ENCODE measurements around the gene SERTAD4.
"Not testable (repeated sequence)": the region's sequence is repeated elsewhere in the genome, so short reads cannot be mapped to it uniquely, and the experiment has no call there.

The SERTAD4 gene

GRCh38 chr1:210232511-210233215 is at the start of gene SERTAD4:
Gene SERTAD4 (plus strand): TSS chr1:210232796. CDS start chr1:210237961, 5,165 bp downstream.
- peak within 1 kb of the TSS; percentile 63 for H3K4me3 Mint-ChIP-seq
- no peaks in the 10 kb centered on the region for H3K36me3 Mint-ChIP-seq (ENCODE audit: low read depth)
- DNase-seq (ENCODE audit: low spot score), result no peak
- H3K4me1 Mint-ChIP-seq (ENCODE audit: low read depth), result peaks cover 6% of the 10 kb centered on the region
- H3K27me3 Mint-ChIP-seq (ENCODE audit: low read depth), result peaks cover 60% of the 10 kb centered on the region
- H3K9me3 Mint-ChIP-seq, result no peaks in the 10 kb centered on the region
- H3K27ac Mint-ChIP-seq, result no peak within 1 kb of the TSS

GRCh38 chr1:210185063-210185462 is 47.5 kb upstream of the SERTAD4 start:
- no peak for DNase-seq (ENCODE audit: low spot score)
- no peaks in the 10 kb centered on the region for H3K4me1 Mint-ChIP-seq (ENCODE audit: low read depth)
- no peak overlapping the region for H3K4me3 Mint-ChIP-seq
- no peak overlapping the region for H3K27ac Mint-ChIP-seq
- no peaks in the 10 kb centered on the region for H3K36me3 Mint-ChIP-seq (ENCODE audit: low read depth)
- H3K27me3 Mint-ChIP-seq (ENCODE audit: low read depth), result no peaks in the 10 kb centered on the region
- H3K9me3 Mint-ChIP-seq, result no peaks in the 10 kb centered on the region

- H3K9me3 Mint-ChIP-seq; H3K27ac Mint-ChIP-seq; H3K27me3 Mint-ChIP-seq (ENCODE audit: low read depth); H3K4me1 Mint-ChIP-seq (ENCODE audit: low read depth); DNase-seq (ENCODE audit: low spot score); H3K36me3 Mint-ChIP-seq (ENCODE audit: low read depth); H3K4me3 Mint-ChIP-seq: not testable (repeated sequence)
These were observed 44.6 kb upstream of the SERTAD4 start for GRCh38 chr1:210187849-210188606.

- H3K4me3 Mint-ChIP-seq, result no peak overlapping the region
- H3K9me3 Mint-ChIP-seq, result no peaks in the 10 kb centered on the region
- no peak overlapping the region for H3K27ac Mint-ChIP-seq
- DNase-seq (ENCODE audit: low spot score), result no peak
- no peaks in the 10 kb centered on the region for H3K36me3 Mint-ChIP-seq (ENCODE audit: low read depth)
- H3K27me3 Mint-ChIP-seq (ENCODE audit: low read depth), result no peaks in the 10 kb centered on the region
- no peaks in the 10 kb centered on the region for H3K4me1 Mint-ChIP-seq (ENCODE audit: low read depth)
These were observed 43.2 kb upstream of the SERTAD4 start for GRCh38 chr1:210189426-210189825.

GRCh38 chr1:210195635-210196160 is 36.9 kb upstream of the SERTAD4 start:
- Mint-ChIP-seq H3K36me3 (ENCODE audit: low read depth) (no peaks in the 10 kb centered on the region), H3K27me3 (ENCODE audit: low read depth) (no peaks in the 10 kb centered on the region), H3K4me1 (ENCODE audit: low read depth) (no peaks in the 10 kb centered on the region), H3K9me3 (no peaks in the 10 kb centered on the region), H3K4me3 (no peak overlapping the region), H3K27ac (no peak overlapping the region)
- DNase-seq (ENCODE audit: low spot score), result no peak

GRCh38 chr1:210196266-210196665 is 36.3 kb upstream of the SERTAD4 start:
- DNase-seq (ENCODE audit: low spot score), result not testable (repeated sequence)

GRCh38 chr1:210198840-210199239 is 33.8 kb upstream of the SERTAD4 start:
- Mint-ChIP-seq H3K4me3 (no peak overlapping the region), H3K36me3 (ENCODE audit: low read depth) (no peaks in the 10 kb centered on the region), H3K4me1 (ENCODE audit: low read depth) (no peaks in the 10 kb centered on the region), H3K27me3 (ENCODE audit: low read depth) (no peaks in the 10 kb centered on the region), H3K9me3 (no peaks in the 10 kb centered on the region), H3K27ac (no peak overlapping the region)
- DNase-seq (ENCODE audit: low spot score), result no peak

More at GRCh38 chr1:210196266-210196665, 36.3 kb upstream of the SERTAD4 start:
- H3K4me3 Mint-ChIP-seq; H3K9me3 Mint-ChIP-seq; H3K36me3 Mint-ChIP-seq (ENCODE audit: low read depth); H3K27ac Mint-ChIP-seq; H3K27me3 Mint-ChIP-seq (ENCODE audit: low read depth); H3K4me1 Mint-ChIP-seq (ENCODE audit: low read depth): not testable (repeated sequence)

- no peaks in the 10 kb centered on the region for H3K27me3 Mint-ChIP-seq (ENCODE audit: low read depth)
- DNase-seq (ENCODE audit: low spot score), result no peak
- no peaks in the 10 kb centered on the region for H3K4me1 Mint-ChIP-seq (ENCODE audit: low read depth)
- H3K9me3 Mint-ChIP-seq, result no peaks in the 10 kb centered on the region
- H3K27ac Mint-ChIP-seq, result no peak overlapping the region
- H3K4me3 Mint-ChIP-seq, result no peak overlapping the region
- H3K36me3 Mint-ChIP-seq (ENCODE audit: low read depth), result no peaks in the 10 kb centered on the region
These were observed 32.4 kb upstream of the SERTAD4 start for GRCh38 chr1:210200124-210200736.

- no peaks in the 10 kb centered on the region for H3K36me3 Mint-ChIP-seq (ENCODE audit: low read depth)
- no peaks in the 10 kb centered on the region for H3K27me3 Mint-ChIP-seq (ENCODE audit: low read depth)
- no peaks in the 10 kb centered on the region for H3K9me3 Mint-ChIP-seq
- no peaks in the 10 kb centered on the region for H3K4me1 Mint-ChIP-seq (ENCODE audit: low read depth)
- no peak overlapping the region for H3K4me3 Mint-ChIP-seq
- no peak for DNase-seq (ENCODE audit: low spot score)
- no peak overlapping the region for H3K27ac Mint-ChIP-seq
These were observed 30.9 kb upstream of the SERTAD4 start for GRCh38 chr1:210201681-210202080.

GRCh38 chr1:210207597-210208450 is 24.8 kb upstream of the SERTAD4 start:
- Mint-ChIP-seq H3K4me1 (ENCODE audit: low read depth) (no peaks in the 10 kb centered on the region), H3K4me3 (no peak overlapping the region), H3K9me3 (no peaks in the 10 kb centered on the region), H3K36me3 (ENCODE audit: low read depth) (no peaks in the 10 kb centered on the region), H3K27ac (no peak overlapping the region), H3K27me3 (ENCODE audit: low read depth) (no peaks in the 10 kb centered on the region)
- DNase-seq (ENCODE audit: low spot score), result no peak

GRCh38 chr1:210213335-210213734 is 19.3 kb upstream of the SERTAD4 start:
- Mint-ChIP-seq H3K9me3 (no peaks in the 10 kb centered on the region), H3K27me3 (ENCODE audit: low read depth) (peaks cover 5% of the 10 kb centered on the region), H3K36me3 (ENCODE audit: low read depth) (no peaks in the 10 kb centered on the region)

GRCh38 chr1:210214573-210215409 is 17.8 kb upstream of the SERTAD4 start:
- no peak overlapping the region for H3K4me3 Mint-ChIP-seq
- no peak for DNase-seq (ENCODE audit: low spot score)
- H3K27me3 Mint-ChIP-seq (ENCODE audit: low read depth), result peaks cover 9% of the 10 kb centered on the region
- no peaks in the 10 kb centered on the region for H3K36me3 Mint-ChIP-seq (ENCODE audit: low read depth)
- no peaks in the 10 kb centered on the region for H3K4me1 Mint-ChIP-seq (ENCODE audit: low read depth)
- no peaks in the 10 kb centered on the region for H3K9me3 Mint-ChIP-seq
- no peak overlapping the region for H3K27ac Mint-ChIP-seq

More at GRCh38 chr1:210213335-210213734, 19.3 kb upstream of the SERTAD4 start:
- Mint-ChIP-seq H3K4me3 (no peak overlapping the region), H3K27ac (no peak overlapping the region), H3K4me1 (ENCODE audit: low read depth) (no peaks in the 10 kb centered on the region)
- DNase-seq (ENCODE audit: low spot score), result no peak

- no peak for DNase-seq (ENCODE audit: low spot score)
- H3K27me3 Mint-ChIP-seq (ENCODE audit: low read depth), result peaks cover 15% of the 10 kb centered on the region
- no peaks in the 10 kb centered on the region for H3K36me3 Mint-ChIP-seq (ENCODE audit: low read depth)
- H3K4me1 Mint-ChIP-seq (ENCODE audit: low read depth), result no peaks in the 10 kb centered on the region
- no peak overlapping the region for H3K27ac Mint-ChIP-seq
- H3K4me3 Mint-ChIP-seq, result no peak overlapping the region
- H3K9me3 Mint-ChIP-seq, result no peaks in the 10 kb centered on the region
These were observed 15.1 kb upstream of the SERTAD4 start for GRCh38 chr1:210217482-210217881.

Measured in T-helper 2 cell treated with Interferon-gamma antibody and Interleukin-4, amounts not matched to agents 5 μg/mL and 100 μg/mL, for 36 hours (primary cell).